ENCODE data around the gene NDUFAB1.
A peak's percentile ranks its signal among the peaks of the same experiment; 100 is the strongest.

DNA sequence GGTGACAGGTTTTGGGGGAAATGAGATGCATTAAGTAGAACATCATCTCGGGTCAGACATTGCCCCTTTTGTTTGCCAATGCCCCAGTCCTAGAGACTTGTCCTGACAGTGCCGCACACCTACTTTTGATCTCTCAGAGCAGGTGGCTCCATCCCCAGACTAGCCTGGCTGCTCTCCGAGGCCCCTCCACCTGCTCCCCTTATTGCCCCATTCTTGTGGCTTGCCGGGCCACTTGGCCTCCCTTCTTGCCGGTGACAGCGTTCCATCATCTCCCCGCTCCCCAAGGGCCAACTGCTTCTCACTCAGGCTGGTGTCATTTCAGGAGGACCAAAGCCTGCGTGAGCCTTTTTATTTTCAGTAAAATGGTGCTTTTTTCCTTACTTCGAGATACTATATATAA lies 23.7 kb downstream of the NDUFAB1 start:
- TF ChIP-seq, protein P1, sequence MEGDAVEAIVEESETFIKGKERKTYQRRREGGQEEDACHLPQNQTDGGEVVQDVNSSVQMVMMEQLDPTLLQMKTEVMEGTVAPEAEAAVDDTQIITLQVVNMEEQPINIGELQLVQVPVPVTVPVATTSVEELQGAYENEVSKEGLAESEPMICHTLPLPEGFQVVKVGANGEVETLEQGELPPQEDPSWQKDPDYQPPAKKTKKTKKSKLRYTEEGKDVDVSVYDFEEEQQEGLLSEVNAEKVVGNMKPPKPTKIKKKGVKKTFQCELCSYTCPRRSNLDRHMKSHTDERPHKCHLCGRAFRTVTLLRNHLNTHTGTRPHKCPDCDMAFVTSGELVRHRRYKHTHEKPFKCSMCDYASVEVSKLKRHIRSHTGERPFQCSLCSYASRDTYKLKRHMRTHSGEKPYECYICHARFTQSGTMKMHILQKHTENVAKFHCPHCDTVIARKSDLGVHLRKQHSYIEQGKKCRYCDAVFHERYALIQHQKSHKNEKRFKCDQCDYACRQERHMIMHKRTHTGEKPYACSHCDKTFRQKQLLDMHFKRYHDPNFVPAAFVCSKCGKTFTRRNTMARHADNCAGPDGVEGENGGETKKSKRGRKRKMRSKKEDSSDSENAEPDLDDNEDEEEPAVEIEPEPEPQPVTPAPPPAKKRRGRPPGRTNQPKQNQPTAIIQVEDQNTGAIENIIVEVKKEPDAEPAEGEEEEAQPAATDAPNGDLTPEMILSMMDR (IDR thresholded peaks at IDR 0.05 in 8 of 11, conservative IDR thresholded peaks at IDR 0.05 in 3 of 11), result no peak
- TF ChIP-seq POLR2A (IDR thresholded peaks at IDR 0.05) (no peak), POLR2AphosphoS5 (IDR thresholded peaks at IDR 0.05) (peak in 1 of 3 donors; percentile 14)
